ENCODE measurements around the gene LYL1. TPM values are rescaled to one million over a fixed set of nuclear protein-coding genes. Genes with fewer than 3 reads are reported as not detected.

LYL1 gene
- total RNA-seq, 2 experiments from 2014 or later: 66.8 to 72.5 TPM

DNA sequence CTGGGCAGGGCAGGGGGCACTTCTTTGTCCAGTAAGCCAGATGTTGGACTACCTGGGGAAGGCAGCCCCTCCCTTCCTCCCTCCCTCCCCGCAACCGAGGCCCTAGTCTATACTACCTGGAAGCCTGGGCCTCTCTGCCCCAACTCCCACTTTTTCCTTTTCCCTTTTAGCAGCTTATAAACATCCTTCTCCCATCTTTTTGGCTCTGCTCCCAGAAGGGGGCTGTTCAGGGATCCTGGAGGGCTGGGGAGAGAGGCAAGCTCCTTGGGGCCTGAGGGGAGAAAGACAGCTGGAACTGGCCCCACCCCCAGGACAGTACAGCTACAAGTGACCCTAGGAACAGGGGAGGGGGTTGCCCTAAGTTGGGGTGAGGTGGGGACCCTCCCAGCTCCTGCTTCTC is 44.9 kb downstream of the LYL1 start:
- Histone ChIP-seq H3K4me3 (ENCODE audit: low read depth, low read length, poor library complexity, severe bottlenecking) (no peak overlapping the region), H3K9me3 (ENCODE audit: low read length) (no peaks in the 10 kb centered on the region), H3K4me1 (ENCODE audit: insufficient read depth, low read length, poor library complexity, severe bottlenecking) (peaks cover 19% of the 10 kb centered on the region), H2AFZ (ENCODE audit: low read length) (no peak overlapping the region), H3K36me3 (ENCODE audit: insufficient read depth, low read length) (no peaks in the 10 kb centered on the region), H3K27ac (ENCODE audit: low read depth, low read length, poor library complexity, severe bottlenecking) (no peak overlapping the region), H3K9me2 (ENCODE audit: insufficient read depth, low read length) (no peaks in the 10 kb centered on the region), H3K4me2 (ENCODE audit: low read length) (no peak overlapping the region), H4K20me1 (ENCODE audit: insufficient read depth, low read length) (no peaks in the 10 kb centered on the region), H3K79me2 (ENCODE audit: insufficient read depth, low read depth, low read length) (no peaks in the 10 kb centered on the region)
- ChIA-PET POLR2A (interaction anchor here (0.5 kb wide), 1 partner anchor 26 kb away, joined by 4 read pairs; no protein-coding TSS in a partner anchor), CTCF (ENCODE audit: unreplicated experiment) (no interaction called here)
- no peak for DNase-seq (ENCODE audit: low spot score)
- intact Hi-C loops (cut with micrococcal nuclease; ENCODE audit: unreplicated experiment): no loop called here
- no peak for TF ChIP-seq EZH2phosphoT487 (IDR thresholded peaks at IDR 0.05; ENCODE audit: borderline replicate concordance, low read depth, low read length)
- TF ChIP-seq, protein P1, sequence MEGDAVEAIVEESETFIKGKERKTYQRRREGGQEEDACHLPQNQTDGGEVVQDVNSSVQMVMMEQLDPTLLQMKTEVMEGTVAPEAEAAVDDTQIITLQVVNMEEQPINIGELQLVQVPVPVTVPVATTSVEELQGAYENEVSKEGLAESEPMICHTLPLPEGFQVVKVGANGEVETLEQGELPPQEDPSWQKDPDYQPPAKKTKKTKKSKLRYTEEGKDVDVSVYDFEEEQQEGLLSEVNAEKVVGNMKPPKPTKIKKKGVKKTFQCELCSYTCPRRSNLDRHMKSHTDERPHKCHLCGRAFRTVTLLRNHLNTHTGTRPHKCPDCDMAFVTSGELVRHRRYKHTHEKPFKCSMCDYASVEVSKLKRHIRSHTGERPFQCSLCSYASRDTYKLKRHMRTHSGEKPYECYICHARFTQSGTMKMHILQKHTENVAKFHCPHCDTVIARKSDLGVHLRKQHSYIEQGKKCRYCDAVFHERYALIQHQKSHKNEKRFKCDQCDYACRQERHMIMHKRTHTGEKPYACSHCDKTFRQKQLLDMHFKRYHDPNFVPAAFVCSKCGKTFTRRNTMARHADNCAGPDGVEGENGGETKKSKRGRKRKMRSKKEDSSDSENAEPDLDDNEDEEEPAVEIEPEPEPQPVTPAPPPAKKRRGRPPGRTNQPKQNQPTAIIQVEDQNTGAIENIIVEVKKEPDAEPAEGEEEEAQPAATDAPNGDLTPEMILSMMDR (conservative IDR thresholded peaks at IDR 0.05; ENCODE audit: low read length): no peak
- no TSS peak for BruUV-seq (replicated peaks)

DNA sequence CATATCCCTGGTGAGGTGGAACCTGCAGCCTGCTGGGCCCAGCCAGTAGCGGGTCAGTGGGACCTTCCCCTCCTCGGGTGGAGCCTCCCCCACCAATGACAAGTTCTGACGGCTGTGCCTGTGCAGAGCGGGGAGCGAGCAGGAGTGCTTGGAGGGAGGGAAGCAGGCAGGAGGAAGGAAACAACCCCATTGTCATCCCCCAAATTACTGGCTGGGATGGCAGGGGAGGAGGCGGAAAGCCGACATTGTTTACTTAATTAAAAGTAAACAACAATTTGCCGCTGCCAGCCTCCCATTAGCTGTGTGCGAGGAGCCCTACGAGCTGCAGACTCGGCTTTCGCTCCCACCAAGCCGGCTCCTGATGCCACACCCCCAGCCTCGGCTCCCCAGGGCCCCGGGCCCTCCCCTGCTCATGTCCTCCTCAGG is 45.5 kb downstream of the LYL1 start:
- H3K4me2 ChIP-seq (ENCODE audit: low read length): no peak overlapping the region
- H3K36me3 ChIP-seq (ENCODE audit: insufficient read depth, low read length): no peaks in the 10 kb centered on the region
- ChIA-PET POLR2A (no interaction called here), CTCF (ENCODE audit: unreplicated experiment) (no interaction called here)
- H4K20me1 ChIP-seq (ENCODE audit: insufficient read depth, low read length): no peaks in the 10 kb centered on the region
- intact Hi-C loops (cut with micrococcal nuclease; ENCODE audit: unreplicated experiment): no loop called here
- peaks cover 14% of the 10 kb centered on the region for H3K4me1 ChIP-seq (ENCODE audit: insufficient read depth, low read length, poor library complexity, severe bottlenecking)
- H3K4me3 ChIP-seq (ENCODE audit: low read depth, low read length, poor library complexity, severe bottlenecking): no peak overlapping the region
- H2AFZ ChIP-seq (ENCODE audit: low read length): no peak overlapping the region
- H3K79me2 ChIP-seq (ENCODE audit: insufficient read depth, low read depth, low read length): no peaks in the 10 kb centered on the region
- TF ChIP-seq, protein P1 (conservative IDR thresholded peaks at IDR 0.05; ENCODE audit: low read length): no peak
- TF ChIP-seq EZH2phosphoT487 (IDR thresholded peaks at IDR 0.05; ENCODE audit: borderline replicate concordance, low read depth, low read length): no peak
- no TSS peak for BruUV-seq (replicated peaks)
- H3K9me2 ChIP-seq (ENCODE audit: insufficient read depth, low read length): no peaks in the 10 kb centered on the region
- DNase-seq (ENCODE audit: low spot score): no peak
- no peaks in the 10 kb centered on the region for H3K9me3 ChIP-seq (ENCODE audit: low read length)
- H3K27ac ChIP-seq (ENCODE audit: low read depth, low read length, poor library complexity, severe bottlenecking): no peak overlapping the region

DNA sequence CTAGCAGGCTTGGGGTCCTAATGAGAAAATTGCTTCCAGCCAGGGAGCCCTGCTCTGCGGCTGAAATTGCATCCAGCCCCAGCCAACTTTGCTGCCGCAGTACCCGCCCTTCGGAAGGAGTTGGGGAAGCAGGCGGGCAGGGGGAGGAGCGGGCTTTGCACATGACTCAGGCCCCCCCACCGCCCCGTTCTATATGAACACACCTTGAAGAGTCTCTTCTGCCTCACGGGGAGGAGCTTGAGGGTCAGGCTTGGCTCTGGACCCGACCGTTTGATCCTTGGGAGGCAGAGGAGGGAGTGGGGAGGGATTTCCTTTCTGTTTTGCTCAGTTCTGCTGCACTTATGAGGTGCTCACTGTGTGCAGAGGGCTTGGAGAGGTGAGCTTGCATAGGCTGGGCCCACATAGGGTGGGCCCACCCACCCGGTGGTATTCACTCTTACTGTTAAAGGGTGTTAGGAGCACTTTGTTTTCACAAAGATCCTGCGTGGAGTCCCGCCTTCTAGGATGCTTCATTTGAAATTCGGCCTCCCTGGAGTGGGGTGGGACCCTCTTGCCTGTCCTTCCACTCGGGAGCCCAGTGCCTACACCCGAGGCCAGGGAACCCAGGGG is 46.5 kb downstream of the LYL1 start:
- DNase-seq (ENCODE audit: low spot score): no peak
- Histone ChIP-seq H3K36me3 (ENCODE audit: insufficient read depth, low read length) (no peaks in the 10 kb centered on the region), H3K9me3 (ENCODE audit: low read length) (no peaks in the 10 kb centered on the region), H3K27ac (ENCODE audit: low read depth, low read length, poor library complexity, severe bottlenecking) (no peak overlapping the region), H3K79me2 (ENCODE audit: insufficient read depth, low read depth, low read length) (no peaks in the 10 kb centered on the region), H3K9me2 (ENCODE audit: insufficient read depth, low read length) (no peaks in the 10 kb centered on the region), H3K4me3 (ENCODE audit: low read depth, low read length, poor library complexity, severe bottlenecking) (no peak overlapping the region), H3K4me1 (ENCODE audit: insufficient read depth, low read length, poor library complexity, severe bottlenecking) (peaks cover 7% of the 10 kb centered on the region), H2AFZ (ENCODE audit: low read length) (no peak overlapping the region), H3K4me2 (ENCODE audit: low read length) (no peak overlapping the region), H4K20me1 (ENCODE audit: insufficient read depth, low read length) (no peaks in the 10 kb centered on the region)
- intact Hi-C loops (cut with micrococcal nuclease; ENCODE audit: unreplicated experiment): no loop called here
- no TSS peak for BruUV-seq (replicated peaks)
- CTCF ChIA-PET (ENCODE audit: unreplicated experiment): interaction anchor here (0.6 kb wide), 1 partner anchor 829 kb away, joined by 6 read pairs; no protein-coding TSS in a partner anchor
- POLR2A ChIA-PET: no interaction called here
- TF ChIP-seq EZH2phosphoT487 (IDR thresholded peaks at IDR 0.05; ENCODE audit: borderline replicate concordance, low read depth, low read length): no peak
- TF ChIP-seq, protein P1 (conservative IDR thresholded peaks at IDR 0.05; ENCODE audit: low read length): no peak
